Myometrial cell (primary cell): ENCODE data around the gene MFF. TPM values are rescaled to one million over a fixed set of nuclear protein-coding genes. Genes with fewer than 3 reads are reported as not detected.

Source experiments
- total RNA-seq: library from RNA; depleted of rRNA; stranded (reverse); fragments of >200 nt; gene quantifications from 2 replicates; pipeline ENCODE4 v1.2.3, GENCODE V29; 2015

Gene MFF
- 77.0 and 81.0 TPM in 2 replicates for total RNA-seq

GRCh38 chr2:227324995-227325838 is at the start of gene MFF:
MFF (plus strand) TSS chr2:227325251; CDS start chr2:227330666, 5,415 bp downstream.

GRCh38 chr2:227379095-227379494 is 54.0 kb downstream of the MFF start, which contains the start of gene TM4SF20:
TM4SF20 (minus strand) TSS chr2:227379306; CDS start chr2:227379268, 38 bp downstream.

GRCh38 chr2:227387583-227387982 is 62.5 kb downstream of the MFF start, which contains the start of gene SCYGR1:
SCYGR1 (minus strand) TSS chr2:227387949; CDS start chr2:227387949, 0 bp downstream.

Other genes with a start within 250 kb of the MFF start
- not detected in 2 replicates for gene COL4A4, start 161.0 kb upstream of the MFF start, total RNA-seq
- gene COL4A3, start 160.6 kb upstream of the MFF start, total RNA-seq, result not detected in 2 replicates
- not detected in 2 replicates for gene TM4SF20, start 54.1 kb downstream of the MFF start, total RNA-seq
- gene SCYGR1, start 62.7 kb downstream of the MFF start, total RNA-seq, result not detected in 2 replicates
- gene AGFG1, start 146.9 kb downstream of the MFF start, total RNA-seq, result 67.7 and 71.4 TPM in 2 replicates